Measurements from ENCODE around the gene CAPZA2.
"Not testable (repeated sequence)": the region's sequence is repeated elsewhere in the genome, so short reads cannot be mapped to it uniquely, and the experiment has no call there.

The CAPZA2 gene

DNA sequence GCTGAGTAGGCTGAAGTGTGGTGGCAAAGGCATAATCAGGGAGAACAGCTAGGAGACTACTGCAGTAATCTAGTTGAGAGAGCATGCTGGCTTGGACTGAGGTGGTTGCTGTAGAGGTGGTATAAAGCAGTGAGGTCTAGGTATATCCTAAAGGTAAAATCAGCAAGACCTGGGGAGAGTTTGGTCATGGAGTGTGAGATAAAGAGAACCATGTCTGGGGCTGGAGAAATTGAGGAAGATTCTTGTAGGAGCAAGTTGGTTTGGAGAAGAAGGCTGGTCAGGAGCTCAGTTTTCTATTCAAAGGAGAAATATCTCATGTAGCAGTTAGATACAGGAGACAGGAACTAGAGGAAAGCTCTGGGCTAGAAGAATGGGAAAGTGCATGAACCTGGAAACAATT lies 58.0 kb downstream of the CAPZA2 start:
- no peak for DNase-seq (ENCODE audit: low spot score)

DNA sequence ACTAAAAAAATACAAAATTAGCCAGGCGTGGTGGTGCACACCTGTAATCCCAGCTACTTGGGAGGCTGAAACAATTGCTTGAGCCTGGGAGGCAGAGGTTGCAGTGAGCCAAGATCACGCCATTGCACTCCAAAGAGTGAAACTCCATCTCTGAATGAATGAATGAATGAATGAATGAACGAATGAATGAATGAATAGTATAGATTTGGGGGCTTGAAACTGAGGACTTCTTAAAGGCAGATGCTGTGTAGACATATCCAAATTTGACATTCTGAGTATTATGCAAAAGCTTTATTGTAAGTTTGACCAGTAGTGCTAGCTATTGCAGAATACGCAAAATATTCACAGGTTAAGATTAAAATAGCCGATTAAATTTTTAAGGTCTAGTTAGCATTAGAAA lies 60.2 kb downstream of the CAPZA2 start:
- no peak for DNase-seq (ENCODE audit: low spot score)

GRCh38 chr7:116924741-116925140 lies 62.4 kb downstream of the CAPZA2 start:
- no peak for DNase-seq (ENCODE audit: low spot score)

GRCh38 chr7:116929021-116929420 lies 66.6 kb downstream of the CAPZA2 start:
- no peak for DNase-seq (ENCODE audit: low spot score)

DNA sequence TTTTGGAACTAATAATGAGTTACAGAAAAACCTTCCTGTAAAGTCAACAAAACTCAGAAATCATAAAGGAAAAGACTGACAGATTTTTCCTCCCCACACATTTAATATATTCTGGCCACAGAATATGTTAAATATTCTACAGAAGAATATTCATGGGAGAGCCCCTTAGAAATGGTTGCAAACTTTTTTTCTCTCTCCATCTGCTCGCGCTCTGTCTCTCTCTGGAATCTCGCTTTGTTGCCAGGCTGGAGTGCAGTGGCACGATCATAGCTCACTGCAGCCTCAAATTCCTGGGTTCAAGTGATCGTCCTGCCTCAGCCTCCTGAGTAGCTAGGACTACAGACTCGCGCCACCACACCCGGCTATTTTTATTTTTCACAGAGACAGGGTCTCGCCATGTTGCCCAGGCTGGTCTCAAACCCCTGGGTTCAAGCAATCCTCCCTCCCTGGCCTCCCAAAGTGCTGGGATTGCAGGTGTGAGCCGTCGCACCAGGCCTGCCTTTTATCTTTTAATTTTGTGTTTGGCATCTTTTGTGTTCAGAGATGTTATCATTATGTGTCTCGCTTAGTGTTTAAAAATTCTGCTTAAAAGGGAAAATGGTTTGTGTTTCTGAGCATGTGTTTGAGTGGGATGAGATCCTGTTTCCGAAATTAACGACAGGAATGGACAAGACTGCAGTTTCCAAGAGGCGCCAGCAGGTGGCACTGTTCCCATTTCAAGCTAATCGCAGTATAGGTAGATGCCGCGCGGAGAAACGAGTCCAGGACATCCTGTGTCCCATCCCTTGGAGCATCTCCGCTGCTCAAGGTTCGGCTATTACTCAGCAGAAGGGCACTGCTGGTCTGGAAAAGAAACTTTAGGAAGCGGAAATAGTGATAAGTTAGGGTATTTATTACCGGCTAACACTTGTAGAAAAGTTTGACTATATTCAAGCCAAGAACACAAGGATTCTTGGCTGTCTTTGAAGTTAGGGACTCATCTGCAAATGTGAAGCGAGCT lies 67.8 kb downstream of the CAPZA2 start:
- peak; percentile 71 for DNase-seq (ENCODE audit: low spot score)

DNA sequence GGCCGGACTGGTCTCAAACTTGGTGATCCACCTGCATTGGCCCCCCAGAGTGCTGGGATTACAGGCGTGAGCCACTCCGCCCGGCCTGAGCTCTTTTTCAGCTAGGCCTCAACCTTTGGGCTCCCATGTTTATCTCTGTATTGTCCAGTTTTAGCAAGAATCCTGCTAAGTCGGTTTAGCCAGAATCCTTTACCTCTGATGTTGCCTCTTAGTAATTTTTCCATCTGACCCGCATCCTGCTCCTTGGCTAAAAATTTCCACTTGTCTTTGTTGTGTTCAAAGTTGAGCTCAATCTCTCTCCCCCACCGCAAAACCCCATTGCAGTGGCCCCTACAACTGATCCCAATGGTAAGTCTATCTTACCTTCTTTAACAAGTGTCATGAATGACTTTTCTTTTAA lies 70.2 kb downstream of the CAPZA2 start:
- no peak for DNase-seq (ENCODE audit: low spot score)

DNA sequence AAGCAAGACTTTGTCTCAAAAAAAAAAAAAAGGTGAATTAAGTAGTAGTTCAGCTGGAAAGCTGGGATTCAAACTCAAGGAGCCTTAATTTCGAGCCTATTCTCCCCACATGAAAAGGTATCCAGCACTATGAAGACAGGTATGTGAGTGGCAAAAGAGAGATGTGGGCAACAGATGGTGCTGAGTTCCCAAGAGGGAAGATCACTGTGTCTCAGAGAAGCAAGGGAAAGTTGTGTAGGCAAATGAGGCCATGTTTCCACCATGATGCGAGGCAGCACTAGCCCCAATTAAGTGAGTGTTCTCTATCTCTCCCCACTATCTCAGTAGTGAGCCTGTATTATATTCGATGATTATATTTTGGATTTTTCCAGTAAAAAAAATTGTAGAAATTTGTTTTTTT lies 71.1 kb downstream of the CAPZA2 start:
- DNase-seq (ENCODE audit: low spot score) = no peak

GRCh38 chr7:116934580-116934979 lies 72.2 kb downstream of the CAPZA2 start:
- DNase-seq (ENCODE audit: low spot score) = no peak

- DNase-seq (ENCODE audit: low spot score) = not testable (repeated sequence)
Observed at GRCh38 chr7:116936844-116937243, 74.5 kb downstream of the CAPZA2 start.

GRCh38 chr7:116938678-116939077 lies 76.3 kb downstream of the CAPZA2 start:
- no peak for DNase-seq (ENCODE audit: low spot score)

DNA sequence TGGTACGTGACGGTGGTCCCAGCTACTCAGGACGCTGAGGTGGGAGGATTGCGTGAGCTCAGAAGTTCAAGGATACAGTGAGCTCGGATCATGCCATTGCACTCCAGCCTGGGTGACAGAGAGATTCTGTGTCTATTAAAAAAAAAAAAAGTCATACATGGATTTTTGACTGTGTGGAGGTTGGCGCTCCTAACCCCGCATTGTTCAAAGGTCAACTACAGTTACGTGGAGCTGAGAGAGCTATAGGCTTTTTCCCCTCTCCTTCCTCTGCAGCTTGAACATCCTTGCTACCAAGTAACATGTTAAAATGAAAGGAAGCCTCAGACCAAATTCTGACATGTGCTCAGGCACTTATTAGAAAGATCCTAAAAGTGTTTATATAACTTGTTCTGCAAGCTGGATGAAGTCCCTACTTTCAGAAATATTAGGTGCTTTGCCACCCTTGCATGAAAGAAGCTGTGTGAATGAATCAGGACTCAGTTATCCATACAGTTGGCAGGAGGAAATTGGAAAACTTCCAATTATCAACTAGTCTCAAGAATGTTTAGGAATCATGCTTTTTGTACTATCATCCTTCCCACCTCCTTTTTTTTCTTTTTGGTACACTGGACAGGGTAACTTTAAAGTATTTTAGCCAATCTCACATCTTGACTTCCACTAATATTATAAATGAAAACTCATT lies 78.4 kb downstream of the CAPZA2 start:
- DNase-seq (ENCODE audit: low spot score) = no peak

DNA sequence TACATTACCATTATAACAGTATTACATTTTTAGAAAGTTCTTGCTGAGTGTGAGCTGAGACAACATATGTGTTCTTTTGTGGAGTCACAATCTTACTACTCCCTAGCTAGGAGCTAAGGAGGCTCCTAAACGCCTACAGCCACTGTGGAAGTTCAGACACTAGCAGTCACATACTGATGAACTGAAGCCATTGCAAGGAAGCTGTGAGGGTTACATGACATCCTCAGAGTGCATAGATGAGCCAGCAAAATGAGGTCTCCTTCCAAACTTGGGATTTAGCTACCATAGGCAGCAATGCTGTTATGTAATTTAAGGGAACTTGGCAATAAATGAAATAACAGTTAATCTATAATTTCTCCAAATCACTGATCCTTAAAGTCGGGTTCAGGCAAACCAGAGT lies 80.1 kb downstream of the CAPZA2 start:
- no peak for DNase-seq (ENCODE audit: low spot score)

GRCh38 chr7:116948934-116949333 lies 86.5 kb downstream of the CAPZA2 start:
- DNase-seq (ENCODE audit: low spot score) = no peak

- DNase-seq (ENCODE audit: low spot score) = no peak
Observed at GRCh38 chr7:116949941-116950801, 87.8 kb downstream of the CAPZA2 start.

DNA sequence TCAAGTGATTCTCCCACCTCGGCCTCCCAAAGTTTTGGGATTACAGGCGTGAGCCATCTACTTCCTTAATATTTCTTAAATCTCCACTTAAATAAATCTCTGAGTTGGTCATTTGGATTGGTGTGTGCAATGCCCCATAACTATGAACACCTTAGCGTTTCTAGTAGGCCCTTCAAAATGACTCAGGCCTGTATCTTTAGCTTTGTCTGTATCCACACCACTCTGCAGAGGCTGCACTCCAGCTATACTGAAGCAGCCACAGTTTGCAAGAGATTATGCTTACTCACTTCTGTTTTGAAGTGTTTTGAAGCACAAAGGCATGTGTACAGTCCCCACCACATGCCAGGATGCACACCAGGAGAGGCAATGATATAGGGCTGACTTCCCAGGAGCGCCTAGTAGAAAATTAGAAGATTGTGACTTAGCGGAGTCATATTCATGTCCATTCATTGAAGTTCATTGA lies 88.5 kb downstream of the CAPZA2 start:
- DNase-seq (ENCODE audit: low spot score) = no peak

DNA sequence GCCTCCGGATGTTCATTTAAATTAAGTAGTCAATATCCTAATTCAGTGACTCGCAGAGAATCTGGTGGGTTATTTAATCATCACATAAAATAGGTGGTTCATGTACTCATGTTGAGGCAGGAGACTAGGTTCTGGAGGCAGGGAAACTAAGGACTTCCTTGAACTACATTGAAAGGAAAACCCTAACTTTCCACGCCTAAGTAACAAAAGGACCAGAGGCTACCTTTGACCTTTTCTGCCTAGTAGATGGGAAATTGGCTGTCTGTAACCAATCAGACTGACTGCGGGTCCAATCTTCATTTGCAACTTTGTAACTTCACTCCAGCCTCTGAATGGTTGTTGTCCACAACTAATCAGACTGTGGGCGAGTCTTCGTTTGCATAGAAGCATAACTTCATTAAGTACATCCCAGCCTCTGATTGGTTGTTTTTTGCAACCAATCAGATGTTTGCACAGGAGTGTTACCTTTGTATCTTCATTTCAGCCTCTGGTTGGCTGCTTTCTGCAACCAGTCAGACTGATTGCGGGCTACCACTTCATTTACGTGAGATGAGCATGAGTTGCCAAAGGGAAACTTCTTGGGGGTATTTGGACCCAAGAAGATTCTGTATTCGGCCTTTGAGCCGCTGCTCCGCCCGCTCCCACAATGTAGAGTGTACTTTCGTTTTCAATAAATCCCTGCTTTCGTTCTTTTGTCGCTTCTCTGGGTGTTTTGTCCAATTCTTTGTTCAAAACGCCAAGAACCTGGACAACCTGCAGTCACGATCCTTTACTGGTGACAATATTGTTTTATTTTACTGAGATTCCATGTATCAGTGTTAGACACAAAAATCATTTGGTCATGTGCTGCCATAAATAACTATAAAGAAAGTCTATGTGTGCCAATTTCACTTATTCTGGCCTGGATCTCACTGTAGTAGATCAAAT lies 89.2 kb downstream of the CAPZA2 start:
- no peak for DNase-seq (ENCODE audit: low spot score)

DNA sequence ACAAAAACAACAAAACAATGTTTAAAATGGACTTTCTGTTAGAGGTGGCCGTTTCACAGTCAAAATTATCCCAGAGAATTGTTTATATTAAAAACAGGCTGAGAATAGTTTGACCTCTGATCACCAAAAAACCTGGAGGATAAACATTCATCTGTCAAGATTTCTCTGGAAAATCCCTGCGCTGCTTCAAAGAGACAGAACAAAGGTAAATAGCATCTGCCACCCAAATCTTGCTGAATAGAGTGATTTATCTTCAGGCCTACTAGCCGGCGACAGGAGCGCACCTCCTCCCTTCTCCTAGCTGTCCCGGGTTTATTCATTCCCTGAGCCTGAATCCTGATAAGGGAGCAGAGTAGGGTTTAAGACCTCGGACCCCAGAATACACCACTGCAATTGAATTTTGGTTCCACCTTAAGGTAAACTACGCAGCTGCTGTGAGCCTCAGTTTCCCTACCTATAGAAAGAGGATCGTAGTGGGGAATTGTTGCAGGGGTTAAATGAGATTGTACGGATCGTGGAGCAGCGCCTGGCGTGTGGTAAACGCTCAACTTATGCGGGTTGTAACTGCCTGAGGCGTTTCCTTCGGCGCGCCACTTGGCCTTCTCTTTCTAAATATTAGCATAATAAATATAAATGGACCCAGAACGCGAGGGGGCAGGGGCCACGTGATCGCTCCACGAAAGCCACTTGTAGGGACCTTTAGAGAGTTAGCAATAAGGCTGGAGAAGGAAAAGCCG lies 90.4 kb downstream of the CAPZA2 start:
- no peak for DNase-seq (ENCODE audit: low spot score)

DNA sequence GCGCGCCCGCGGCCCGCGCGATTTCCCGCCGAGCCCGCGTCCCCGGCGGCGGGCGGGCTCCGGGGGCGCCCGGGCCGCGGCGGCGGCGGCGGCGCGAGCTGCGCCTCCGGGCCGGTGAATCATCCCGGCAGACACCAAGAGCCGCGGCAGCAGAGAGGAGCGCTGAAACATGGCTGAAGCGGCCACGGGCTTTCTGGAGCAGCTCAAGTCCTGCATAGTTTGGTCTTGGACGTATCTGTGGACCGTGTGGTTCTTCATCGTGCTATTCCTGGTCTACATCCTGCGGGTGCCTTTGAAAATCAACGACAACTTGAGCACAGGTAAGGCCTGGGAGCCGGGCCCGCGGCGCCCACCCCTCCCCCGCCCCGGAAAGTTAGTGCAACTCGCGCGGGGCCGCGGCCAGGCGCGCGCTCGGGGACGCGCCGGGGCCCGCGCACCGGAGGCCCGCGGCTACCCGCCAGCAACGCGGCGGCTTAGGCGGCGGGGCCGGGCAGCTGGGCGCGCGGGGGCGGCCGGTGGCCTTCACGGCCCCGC lies 91.1 kb downstream of the CAPZA2 start, which contains the start of gene ST7:
ST7 (plus strand) TSS at position 130 of the 534 bp plus-strand sequence; CDS start at position 170, 40 bp downstream.
- DNase-seq (ENCODE audit: low spot score) = peak; percentile 56

DNA sequence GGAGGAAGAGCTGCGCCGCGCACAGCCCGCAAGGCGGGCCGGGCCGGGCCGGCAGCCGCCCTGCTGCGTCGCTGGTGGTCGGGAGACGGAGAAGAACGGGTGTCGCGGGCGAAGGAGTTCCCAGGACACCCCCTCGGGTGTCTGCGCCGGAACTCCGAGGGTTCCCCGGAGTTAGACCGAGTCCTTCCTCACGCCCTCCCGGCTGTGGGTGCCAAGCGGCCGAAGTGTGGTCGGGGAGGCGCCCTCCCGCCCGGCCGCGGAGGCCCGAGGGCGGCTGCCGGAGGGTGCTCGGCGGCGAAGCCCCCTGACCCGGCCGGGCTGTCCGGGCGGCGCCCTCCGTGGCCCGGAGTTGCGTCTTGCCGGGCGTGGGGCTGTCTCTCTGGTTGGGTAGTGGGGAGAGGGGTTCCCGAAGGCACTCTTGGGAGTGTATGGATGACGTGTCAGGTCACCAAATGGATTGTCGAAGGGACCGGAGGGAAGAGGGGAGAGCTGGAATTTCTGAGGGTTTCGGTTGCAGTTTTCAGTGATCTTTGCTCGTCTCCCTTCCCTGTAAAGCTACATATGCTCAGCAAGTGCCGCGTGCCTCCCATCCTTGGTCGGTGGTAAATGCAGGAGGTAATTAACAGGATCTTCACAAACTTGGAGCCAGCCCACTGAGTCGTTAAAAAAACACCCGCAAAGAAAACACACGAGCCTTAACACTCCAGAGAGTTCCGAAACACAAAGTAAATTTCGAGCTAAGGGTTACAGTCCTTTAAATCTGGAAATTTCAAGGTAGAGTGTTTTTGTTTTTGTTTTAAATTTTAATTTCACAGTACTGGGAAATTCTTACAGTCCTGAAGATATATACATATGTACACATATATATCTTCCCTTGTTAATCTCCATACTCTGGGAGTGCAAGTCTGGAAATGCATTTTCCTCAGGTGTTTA lies 91.8 kb downstream of the CAPZA2 start:
- peak; percentile 65 for DNase-seq (ENCODE audit: low spot score)
